Measurements from ENCODE around the gene CGREF1.
A peak's percentile ranks its signal among the peaks of the same experiment; 100 is the strongest.
"Not testable (repeated sequence)": the region's sequence is repeated elsewhere in the genome, so short reads cannot be mapped to it uniquely, and the experiment has no call there.

CGREF1 gene

DNA sequence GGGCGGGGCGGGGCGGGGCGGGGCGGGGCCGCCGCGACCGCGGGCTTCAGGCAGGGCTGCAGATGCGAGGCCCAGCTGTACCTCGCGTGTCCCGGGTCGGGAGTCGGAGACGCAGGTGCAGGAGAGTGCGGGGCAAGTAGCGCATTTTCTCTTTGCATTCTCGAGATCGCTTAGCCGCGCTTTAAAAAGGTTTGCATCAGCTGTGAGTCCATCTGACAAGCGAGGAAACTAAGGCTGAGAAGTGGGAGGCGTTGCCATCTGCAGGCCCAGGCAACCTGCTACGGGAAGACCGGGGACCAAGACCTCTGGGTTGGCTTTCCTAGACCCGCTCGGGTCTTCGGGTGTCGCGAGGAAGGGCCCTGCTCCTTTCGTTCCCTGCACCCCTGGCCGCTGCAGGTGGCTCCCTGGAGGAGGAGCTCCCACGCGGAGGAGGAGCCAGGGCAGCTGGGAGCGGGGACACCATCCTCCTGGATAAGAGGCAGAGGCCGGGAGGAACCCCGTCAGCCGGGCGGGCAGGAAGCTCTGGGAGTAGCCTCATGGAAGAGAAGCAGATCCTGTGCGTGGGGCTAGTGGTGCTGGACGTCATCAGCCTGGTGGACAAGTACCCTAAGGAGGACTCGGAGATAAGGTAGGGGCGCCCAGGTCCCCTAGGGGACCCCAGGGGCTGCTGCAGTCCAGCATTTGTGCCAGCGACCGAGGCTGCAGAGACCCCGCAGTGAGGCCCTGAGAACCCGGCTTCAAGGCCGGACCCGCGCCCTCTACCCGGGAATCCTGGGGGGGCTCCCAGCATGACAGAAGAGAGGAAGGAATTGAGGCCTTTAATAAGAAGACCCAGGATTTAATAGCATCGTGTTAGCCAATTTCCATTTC, 32.0 kb downstream of the CGREF1 start, which contains the start of gene KHK:
Gene KHK (plus strand): TSS at position 49 of the 870 bp plus-strand sequence. CDS start 488 bp downstream, at position 537.
- DNase-seq: no peak

DNA sequence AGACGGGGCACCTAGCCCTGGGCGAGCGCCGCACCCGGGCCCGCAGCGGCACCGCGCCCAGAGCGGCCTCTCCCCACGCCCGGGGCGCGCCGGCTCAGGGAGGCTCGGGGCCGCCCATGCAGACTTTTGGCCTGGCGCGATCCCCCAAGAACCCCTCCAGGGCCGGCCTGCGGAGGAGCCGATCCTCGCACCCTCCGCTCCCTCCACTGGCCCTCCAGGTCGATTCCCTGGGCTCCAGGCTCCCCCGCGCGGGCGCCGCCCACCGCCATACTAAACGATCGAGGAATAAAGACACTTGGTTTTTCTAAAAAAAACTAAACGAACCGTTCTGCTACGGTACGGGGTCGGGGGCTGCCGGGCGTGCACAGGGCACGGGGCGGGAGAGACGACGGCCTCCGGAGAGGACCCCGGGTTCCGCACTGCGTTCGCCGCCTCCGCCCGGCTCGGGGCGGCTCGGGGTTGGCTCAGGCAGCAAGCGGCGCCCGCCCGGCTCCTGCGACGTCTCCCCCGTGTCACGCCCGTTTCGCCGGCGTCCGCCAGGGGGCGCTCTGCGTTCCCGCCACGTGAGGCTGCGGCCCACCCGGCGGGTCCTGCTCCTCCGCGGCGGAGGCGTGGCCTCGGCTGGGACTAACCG, 32.7 kb downstream of the CGREF1 start:
- DNase-seq: peak; percentile 87

DNA sequence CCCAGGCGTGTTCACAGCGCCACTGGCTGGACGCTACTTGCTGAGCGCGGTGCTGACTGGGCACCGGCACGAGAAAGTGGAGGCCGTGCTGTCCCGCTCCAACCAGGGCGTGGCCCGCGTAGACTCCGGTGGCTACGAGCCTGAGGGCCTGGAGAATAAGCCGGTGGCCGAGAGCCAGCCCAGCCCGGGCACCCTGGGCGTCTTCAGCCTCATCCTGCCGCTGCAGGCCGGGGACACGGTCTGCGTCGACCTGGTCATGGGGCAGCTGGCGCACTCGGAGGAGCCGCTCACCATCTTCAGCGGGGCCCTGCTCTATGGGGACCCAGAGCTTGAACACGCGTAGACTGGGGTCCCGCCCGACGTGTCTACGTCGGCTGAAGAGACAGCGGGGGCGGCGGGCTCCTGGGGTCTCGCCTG, 33.2 kb downstream of the CGREF1 start:
- peak; percentile 64 for DNase-seq

DNA sequence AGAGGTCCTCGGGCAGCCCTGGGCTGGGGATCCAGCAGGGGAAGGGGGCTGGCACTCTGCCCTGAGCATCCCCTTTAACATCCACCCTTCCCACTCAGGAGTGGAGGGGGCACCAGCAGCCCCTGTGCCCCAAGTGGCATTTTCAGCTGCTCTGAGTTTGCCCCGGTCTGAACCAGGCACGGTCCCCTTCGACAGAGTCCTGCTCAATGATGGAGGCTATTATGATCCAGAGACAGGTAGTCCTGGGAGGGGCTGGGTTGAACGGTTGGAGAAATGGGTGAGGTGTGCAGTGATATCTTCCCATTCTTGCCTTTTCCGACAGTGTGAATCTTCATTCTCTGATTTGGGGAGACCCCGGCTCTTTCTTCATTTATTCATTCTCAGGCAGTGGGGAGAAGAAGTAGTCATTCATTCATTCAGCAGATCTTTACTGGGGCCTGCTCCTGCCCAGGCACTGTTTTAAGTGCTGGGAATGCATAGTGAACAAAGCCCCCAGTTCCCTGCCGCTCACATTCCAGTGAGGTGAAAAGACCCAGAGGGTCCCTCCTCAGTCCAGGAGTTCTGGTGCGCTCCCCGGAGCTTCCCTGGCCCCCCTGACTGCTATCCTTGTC, 33.8 kb downstream of the CGREF1 start:
- DNase-seq: no peak

DNA sequence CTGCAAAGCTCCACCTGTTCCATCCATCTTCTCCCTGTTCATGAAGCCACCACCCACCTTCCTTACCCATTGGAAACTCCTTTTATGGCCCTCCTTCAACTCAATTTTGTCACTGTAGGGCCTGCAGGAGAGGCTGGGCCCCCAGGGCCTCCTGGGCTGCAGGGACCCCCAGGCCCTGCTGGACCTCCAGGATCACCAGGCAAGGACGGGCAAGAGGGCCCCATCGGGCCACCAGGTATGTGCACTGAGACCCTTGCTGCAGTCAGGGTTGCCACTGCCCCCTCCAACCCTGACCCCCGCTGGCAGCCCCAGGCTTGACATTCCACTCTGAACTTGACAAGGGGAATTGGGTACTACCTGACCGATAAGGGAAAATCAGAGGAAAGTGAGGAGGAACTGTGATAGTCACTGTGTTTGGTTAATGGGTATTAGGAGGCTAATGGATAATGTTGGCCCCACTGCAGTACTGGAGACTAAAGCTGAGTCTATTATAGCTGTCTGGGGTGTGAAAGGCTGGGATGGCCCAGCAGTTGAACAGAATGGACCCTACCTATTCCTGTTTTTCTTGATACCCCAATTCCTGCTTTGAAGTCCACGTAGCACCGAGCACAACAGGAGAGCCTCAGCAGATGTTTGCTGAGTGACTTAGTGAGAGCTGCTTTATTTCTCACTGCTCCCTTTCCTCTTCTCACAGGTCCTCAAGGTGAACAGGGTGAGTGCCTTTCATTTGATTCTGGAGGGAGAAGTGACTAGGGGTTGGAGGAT, 34.4 kb downstream of the CGREF1 start:
- DNase-seq: no peak

DNA sequence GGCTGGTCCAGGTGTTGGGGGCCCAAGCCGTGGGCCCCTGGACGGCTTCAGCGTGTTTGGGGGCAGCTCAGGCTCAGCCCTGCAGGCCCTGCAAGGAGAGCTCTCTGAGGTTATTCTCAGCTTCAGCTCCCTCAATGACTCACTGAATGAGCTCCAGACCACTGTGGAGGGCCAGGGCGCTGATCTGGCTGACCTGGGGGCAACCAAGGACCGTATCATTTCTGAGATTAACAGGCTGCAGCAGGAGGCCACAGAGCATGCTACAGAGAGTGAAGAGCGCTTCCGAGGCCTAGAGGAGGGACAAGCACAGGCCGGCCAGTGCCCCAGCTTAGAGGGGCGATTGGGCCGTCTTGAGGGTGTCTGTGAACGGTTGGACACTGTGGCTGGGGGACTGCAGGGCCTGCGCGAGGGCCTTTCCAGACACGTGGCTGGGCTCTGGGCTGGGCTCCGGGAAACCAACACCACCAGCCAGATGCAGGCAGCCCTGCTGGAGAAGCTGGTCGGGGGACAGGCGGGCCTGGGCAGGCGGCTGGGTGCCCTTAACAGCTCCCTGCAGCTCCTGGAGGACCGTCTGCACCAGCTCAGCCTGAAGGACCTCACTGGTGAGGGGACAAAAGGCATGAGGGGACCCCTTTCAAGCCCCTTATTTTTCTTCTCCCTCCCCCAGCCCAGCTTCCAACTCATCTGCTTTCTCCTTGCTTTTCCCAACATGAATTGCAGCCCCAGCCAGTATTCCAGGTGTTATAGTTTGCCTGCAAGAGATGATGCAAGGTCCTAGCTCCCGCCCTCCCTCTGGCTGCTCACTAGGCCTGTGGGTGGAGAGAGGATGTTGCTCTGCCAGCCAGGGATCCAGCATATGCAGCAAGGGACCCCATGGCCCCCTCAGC, 35.3 kb downstream of the CGREF1 start:
- no peak for DNase-seq

DNA sequence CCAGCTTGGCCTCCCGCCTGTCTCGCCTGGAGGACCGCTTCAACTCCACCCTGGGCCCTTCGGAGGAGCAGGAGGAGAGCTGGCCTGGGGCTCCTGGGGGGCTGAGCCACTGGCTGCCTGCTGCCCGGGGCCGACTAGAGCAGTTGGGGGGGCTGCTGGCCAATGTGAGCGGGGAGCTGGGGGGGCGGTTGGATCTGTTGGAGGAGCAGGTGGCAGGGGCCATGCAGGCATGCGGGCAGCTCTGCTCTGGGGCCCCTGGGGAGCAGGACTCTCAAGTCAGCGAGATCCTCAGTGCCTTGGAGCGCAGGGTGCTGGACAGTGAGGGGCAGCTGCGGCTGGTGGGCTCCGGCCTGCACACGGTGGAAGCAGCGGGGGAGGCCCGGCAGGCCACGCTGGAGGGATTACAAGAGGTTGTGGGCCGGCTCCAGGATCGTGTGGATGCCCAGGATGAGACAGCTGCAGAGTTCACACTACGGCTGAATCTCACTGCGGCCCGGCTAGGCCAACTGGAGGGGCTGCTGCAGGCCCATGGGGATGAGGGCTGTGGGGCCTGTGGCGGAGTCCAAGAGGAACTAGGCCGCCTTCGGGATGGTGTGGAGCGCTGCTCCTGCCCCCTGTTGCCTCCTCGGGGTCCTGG, 36.0 kb downstream of the CGREF1 start:
- no peak for DNase-seq

DNA sequence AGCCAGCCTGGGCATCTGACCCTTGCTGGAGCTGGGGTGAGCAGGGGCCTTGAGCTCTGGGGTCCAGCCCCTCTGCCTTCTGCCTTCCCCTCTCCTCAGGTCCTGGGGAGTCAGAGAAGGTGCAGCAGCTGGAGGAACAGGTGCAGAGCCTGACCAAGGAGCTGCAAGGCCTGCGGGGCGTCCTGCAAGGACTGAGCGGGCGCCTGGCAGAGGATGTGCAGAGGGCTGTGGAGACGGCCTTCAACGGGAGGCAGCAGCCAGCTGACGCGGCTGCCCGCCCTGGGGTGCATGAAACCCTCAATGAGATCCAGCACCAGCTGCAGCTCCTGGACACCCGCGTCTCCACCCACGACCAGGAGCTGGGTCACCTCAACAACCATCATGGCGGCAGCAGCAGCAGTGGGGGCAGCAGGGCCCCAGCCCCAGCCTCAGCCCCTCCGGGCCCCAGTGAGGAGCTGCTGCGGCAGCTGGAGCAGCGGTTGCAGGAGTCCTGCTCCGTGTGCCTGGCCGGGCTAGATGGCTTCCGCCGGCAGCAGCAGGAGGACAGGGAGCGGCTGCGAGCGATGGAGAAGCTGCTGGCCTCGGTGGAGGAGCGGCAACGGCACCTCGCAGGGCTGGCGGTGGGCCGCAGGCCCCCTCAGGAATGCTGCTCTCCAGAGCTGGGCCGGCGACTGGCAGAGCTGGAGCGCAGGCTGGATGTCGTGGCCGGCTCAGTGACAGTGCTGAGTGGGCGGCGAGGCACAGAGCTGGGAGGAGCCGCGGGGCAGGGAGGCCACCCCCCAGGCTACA, 36.8 kb downstream of the CGREF1 start:
- DNase-seq: no peak

DNA sequence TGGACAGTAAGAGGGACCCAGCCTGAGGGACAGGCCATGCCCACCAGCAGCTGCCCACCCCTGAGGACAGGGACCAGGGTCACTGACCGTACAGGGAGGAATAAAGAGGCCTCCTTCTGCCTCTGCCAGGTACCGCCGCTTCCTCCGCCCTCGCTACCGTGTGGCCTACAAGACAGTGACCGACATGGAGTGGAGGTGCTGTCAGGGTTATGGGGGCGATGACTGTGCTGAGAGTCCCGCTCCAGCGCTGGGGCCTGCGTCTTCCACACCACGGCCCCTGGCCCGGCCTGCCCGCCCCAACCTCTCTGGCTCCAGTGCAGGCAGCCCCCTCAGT, 38.4 kb downstream of the CGREF1 start:
- DNase-seq: no peak

DNA sequence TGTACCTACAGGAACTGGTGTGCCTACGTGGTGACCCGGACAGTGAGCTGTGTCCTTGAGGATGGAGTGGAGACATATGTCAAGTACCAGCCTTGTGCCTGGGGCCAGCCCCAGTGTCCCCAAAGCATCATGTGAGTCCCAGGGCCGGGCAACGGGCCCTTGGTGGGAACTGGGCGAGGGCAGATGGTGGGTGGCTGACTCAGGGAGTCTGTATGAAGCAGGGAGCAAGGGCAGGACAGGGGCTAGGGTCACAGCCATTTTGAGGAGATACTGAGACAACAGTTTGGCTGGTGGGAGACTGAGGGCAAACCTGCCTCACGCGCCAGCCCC, 38.8 kb downstream of the CGREF1 start:
- DNase-seq: no peak

DNA sequence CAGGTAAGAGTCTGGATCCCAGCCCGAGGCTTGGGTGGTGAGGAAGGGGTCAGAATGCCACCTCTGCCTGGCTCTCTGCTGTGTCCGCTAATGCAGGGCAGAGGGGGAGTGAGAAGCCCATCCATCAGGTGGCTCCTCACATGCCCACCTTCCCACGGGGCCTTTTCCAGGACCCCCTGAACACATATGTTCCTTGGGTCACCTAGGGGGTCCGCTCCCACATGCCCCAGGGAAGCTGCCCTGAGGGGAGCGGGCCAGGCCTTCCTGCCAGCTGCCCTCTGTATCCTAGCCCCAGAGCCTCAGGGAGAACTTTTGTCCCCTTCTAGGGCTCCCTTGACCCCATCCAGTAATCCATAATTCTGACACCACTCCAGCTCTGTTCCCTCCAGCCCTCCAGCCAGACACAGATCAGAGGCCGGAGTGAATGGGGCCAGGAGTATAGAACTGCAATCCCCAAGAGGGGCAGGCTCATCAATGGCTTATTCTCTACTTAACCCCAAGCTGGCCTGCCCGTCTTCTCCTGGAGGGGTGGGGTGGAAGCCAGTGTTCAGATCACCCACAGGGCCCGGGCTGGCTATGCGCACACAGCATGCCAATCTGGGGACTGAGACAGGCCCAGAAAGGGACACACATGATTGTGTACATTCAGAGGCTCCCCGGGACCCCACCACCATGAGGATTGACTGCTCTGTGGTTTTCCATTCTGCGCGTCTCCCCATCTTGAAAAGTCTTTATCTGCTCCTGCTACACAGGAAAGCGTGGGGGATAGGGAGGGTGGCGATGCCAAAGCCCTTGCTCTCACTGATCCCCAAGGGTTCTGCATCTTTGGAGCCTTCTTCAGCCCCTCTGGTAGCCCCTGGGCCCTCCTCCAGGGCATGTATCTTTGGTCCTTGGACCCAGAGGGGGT, 39.4 kb downstream of the CGREF1 start:
- DNase-seq: no peak

DNA sequence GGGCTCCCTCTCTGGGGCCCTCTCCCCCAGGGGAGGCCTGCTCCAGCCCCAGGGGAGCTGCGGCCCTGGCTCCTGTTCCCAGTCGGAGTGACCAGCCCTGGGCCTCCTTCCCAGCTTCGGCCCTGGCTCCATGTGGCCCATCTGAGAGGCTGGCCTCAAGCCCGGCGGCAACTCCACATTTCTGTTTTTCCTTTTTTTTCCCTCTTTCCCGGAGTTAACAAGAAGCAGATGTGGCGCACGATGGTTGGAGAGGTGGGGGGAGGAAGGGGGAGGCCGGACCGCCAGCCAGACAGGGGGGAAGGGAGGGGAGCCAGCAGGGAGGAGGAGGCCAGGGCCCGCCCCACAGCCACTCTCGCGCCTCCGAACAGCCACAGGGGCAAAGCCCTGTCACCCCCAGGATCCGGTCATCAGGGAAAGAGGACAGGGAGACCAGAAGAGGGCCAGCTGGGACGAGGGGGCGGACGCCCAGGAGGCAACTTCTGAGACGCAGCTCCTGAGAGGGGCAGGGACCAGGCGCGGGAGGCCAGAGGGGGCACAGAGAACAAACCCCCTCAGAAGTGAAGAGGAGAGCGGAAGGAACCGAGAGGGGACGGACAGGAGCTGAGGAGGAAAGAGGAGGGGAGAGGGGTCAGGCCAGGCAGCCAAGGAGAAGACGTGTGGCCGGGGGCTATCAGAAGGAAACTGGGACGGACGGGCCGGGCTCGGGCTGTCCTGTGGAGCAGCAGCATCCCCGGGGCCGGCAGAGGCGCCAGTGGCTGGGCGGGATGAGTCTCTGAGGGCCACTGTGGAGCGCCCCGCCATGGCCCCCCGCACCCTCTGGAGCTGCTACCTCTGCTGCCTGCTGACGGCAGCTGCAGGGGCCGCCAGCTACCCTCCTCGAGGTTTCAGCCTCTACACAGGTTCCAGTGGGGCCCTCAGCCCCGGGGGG, 40.4 kb downstream of the CGREF1 start, which contains the start of gene EMILIN1:
Gene EMILIN1 (plus strand): TSS at position 349 of the 928 bp plus-strand sequence. CDS start 451 bp downstream, at position 800.
- DNase-seq: peak; percentile 93

DNA sequence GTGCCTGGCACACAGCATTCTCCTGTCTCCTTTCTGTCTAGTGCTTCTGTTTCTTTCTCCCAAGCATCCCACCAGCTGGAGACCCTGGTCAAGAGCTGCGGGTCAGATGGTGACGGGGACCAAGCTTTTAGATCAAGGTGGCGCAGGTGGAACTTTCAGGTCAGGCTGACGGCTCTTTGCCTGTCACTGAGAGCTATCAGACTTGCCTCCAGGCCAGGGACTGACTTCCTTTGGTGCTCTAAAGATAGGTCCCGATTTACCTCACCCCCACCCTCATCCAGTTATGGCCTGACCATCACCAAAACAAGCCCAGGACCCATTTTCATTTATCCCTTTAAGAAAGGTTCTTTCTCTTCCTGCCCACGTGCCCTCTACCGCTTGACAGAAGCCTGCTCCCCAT, 41.7 kb downstream of the CGREF1 start:
- DNase-seq: no peak

DNA sequence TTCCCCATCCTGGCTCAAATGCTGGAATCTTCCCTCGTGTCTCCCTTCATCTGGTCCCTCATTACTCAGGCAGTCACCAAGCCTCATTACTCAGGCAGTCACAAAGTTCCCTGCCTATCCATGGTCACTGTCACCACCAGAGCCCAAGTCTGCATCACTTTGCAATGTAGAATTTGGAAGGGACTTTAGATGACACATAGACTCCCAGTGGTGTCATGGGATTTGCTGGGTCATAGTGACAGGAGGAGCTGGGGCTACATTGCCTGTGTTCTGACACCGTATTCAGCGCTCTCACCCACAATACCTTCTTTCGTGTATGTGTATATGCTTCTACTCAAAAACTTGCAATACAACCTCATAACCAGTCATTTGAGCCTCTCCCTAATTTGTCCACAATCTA, 42.6 kb downstream of the CGREF1 start:
- no peak for DNase-seq

DNA sequence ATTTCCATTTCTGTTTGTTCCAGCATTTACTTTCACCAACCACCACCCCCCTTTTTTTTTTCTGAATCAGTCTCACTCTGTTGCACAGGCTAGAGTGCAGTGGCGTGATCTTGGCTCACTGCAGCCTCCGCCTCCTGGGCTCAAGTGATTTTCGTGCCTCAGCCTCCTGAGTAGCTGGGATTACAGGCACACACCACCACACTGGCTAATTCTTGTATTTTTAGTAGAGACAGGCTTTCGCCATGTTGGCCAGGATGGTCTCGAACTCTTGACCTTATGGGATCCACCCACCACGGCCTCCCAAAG, 43.4 kb downstream of the CGREF1 start:
- not testable (repeated sequence) for DNase-seq

DNA sequence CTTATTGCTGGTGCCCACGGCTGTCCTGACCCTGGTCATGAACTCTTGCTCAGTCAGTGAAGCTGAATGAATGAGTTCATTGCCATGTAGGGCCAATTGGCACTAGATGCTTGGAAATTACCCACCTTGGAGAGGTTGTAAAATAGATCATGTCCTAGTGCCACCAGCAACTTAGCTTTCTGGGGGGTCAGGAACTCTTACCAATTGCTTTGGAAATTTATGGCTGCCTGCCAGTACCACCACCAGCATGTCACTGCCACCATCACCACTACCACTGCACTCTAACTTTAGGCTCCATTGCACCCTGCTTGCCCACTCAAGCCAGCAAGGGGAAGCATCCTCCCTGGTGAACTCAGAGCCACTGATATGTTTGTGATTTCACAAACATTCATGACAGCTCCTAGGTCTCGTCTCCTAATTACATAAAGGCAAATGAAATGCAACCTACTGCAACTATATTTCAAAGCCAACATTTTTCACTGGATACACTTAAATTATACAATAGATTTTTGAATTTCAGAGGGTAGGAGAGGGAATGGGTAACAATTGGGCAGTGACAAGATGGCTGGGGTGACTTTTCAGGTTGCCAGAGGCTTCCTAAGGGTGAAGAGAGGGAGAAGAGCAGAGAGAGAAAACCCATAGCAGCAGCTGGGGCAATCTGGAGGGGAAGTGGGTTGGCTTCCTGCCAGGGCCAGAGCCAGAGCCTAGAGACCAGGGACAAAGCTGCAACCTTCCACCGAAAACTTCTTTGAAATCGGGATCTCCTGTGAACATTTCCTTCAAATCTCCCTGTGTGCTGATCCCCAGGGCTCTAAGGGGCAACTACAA, 44.0 kb downstream of the CGREF1 start:
- DNase-seq: no peak

DNA sequence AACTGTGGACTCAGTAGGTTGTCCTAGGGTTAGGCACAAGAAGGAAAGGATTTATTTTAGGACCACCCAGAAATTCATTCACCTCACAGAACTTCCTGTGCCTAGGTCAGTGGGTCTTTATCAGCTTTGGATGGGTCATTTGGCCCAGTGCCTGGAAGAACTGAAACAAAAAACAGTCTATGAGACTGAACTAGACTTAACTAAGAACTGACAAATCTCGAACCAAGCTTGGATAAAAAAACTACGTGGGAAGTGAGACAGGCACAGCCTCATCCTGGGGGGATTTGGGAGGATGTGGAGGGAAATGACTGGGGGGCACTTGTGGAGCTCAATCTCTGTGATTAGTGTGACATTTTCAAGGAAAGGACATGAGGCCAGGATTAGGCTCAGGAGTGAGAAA, 45.1 kb downstream of the CGREF1 start:
- no peak for DNase-seq

DNA sequence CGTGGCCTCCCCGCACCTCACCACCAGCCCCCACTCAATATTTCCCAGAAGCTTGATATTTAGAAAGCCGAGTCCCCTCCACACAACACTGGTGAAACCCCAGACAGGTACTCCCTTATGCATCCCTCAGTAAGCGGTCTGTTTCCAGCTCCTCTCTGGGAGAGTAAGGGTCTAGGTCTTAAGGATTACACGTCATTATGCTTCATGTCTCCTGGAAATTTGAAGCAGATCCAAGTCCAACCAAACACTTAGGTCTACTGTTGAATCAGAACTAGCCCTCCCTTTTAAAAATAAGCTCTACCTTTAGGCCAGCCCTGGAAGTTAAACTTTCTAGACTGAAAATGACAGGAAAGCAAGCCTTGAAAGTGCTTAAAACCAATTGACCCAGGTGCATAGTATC, 46.0 kb downstream of the CGREF1 start:
- DNase-seq: peak; percentile 28
